LNCaP clone FGC (cell line): Measurements from ENCODE around the gene CST8.

Source experiments
- DNase-seq: peaks from one replicate; pipeline ENCODE4 v3.0.0-alpha.2; 2011; ENCODE audit warnings: low read depth
- H3K4me3 ChIP-seq: 2 replicates; pipeline ENCODE4 v1.5.1; 2011; ENCODE audit warnings: mild to moderate bottlenecking, low read depth, low read length, control low read depth
- TF ChIP-seq, protein P1 (sequence below): IDR thresholded peaks from 2 replicates; pipeline ENCODE4 v1.5.1; 2012; ENCODE audit warnings: mild to moderate bottlenecking; ENCODE audit not compliant: control insufficient read depth, insufficient read depth; ENCODE audit errors: extremely low read depth

The CST8 gene

DNA sequence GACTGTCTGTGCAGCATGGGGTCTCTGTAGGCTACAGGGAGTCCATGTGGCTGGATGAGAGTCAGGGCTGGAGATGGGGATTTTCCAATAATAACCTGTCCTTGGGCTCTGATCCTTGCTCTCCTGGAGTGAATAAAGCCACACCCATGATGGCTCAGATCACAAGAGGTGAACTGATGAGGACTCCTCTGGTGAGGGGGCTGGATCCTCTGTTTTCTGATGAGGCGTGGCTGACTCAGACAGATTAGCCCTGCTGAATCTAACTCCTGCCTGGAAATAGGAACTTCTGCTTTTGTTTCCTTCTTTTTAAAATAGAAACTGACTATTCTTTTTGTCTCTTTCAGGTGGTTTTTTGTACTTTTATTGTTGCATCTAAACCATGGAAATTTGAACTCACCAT, 50.4 kb downstream of the CST8 start:
- no peak for DNase-seq
- H3K4me3 ChIP-seq, result no peak overlapping the region
- TF ChIP-seq, protein P1, sequence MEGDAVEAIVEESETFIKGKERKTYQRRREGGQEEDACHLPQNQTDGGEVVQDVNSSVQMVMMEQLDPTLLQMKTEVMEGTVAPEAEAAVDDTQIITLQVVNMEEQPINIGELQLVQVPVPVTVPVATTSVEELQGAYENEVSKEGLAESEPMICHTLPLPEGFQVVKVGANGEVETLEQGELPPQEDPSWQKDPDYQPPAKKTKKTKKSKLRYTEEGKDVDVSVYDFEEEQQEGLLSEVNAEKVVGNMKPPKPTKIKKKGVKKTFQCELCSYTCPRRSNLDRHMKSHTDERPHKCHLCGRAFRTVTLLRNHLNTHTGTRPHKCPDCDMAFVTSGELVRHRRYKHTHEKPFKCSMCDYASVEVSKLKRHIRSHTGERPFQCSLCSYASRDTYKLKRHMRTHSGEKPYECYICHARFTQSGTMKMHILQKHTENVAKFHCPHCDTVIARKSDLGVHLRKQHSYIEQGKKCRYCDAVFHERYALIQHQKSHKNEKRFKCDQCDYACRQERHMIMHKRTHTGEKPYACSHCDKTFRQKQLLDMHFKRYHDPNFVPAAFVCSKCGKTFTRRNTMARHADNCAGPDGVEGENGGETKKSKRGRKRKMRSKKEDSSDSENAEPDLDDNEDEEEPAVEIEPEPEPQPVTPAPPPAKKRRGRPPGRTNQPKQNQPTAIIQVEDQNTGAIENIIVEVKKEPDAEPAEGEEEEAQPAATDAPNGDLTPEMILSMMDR, result no peak

DNA sequence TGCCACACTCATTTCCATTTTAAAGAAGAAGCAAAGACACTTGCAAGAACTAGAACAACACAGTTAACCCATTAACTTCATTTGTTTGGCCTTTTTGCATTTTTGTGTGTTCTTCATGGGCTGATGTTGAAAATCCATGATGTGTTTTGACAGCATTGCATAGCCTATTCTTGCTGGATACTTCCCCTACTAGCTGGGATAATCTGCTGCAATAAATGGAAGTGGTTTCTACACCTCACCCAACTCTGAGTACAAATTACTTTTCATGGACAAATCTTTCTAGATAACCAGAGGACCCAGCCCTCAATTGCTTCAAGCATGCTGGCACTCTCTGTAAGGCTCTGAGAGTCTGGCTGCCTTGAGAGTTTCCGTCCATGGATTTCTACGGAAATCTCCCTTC, 50.9 kb downstream of the CST8 start:
- DNase-seq, result no peak
- no peak overlapping the region for H3K4me3 ChIP-seq
- TF ChIP-seq, protein P1, result no peak

DNA sequence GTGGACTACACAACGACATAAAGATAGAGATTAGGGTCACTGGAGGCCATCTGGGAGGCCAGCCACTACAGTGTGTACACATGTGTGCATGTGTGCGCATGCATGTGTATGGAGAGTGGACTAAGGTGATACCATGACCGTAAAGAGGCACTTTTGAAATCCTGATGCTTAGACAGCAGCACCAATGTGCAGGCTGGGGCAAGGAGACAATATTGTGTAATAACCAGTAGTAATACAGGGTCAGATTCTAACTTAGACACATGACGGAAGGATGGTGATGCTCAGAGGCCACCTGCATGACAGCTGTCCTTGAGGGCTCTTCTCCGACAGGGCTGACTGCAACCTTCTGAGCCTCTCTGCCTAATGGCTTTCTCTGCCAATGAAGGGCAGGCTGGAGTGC, 51.9 kb downstream of the CST8 start:
- TF ChIP-seq, protein P1, result no peak
- H3K4me3 ChIP-seq, result no peak overlapping the region
- DNase-seq, result no peak

DNA sequence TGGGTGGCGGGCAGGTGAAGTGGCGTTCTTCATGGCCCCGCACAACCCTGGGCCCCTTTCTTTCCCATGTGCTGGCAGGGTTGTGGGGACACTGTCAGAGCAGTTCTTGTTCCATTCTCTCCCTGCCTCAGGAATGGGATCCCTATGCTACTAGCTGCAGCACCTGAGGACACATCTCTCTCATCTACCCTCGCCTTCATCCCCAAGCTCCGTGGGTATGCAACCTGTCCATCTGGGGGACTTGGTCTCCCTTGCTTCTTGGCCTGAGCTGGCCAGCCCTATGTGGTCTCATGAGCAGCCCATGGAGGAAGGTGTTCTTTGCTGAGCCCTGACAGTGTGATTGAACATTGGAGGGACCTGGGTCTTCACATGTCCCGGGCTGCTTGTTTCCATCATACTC, 53.2 kb downstream of the CST8 start:
- no peak for DNase-seq
- H3K4me3 ChIP-seq, result no peak overlapping the region
- TF ChIP-seq, protein P1, result no peak
